HG03575 (cell line): ENCODE measurements around the gene RASGRF1.
"Not testable (repeated sequence)": the region's sequence is repeated elsewhere in the genome, so short reads cannot be mapped to it uniquely, and the experiment has no call there.

Experiments used
- ATAC-seq: cut with Tn5 transposase; IDR thresholded peaks from one replicate; pipeline ENCODE4 v1.9.1; 2021; ENCODE audit not compliant: unreplicated experiment, insufficient number of reproducible peaks, low FRiP score; ENCODE audit errors: extremely low read depth

The RASGRF1 gene

DNA sequence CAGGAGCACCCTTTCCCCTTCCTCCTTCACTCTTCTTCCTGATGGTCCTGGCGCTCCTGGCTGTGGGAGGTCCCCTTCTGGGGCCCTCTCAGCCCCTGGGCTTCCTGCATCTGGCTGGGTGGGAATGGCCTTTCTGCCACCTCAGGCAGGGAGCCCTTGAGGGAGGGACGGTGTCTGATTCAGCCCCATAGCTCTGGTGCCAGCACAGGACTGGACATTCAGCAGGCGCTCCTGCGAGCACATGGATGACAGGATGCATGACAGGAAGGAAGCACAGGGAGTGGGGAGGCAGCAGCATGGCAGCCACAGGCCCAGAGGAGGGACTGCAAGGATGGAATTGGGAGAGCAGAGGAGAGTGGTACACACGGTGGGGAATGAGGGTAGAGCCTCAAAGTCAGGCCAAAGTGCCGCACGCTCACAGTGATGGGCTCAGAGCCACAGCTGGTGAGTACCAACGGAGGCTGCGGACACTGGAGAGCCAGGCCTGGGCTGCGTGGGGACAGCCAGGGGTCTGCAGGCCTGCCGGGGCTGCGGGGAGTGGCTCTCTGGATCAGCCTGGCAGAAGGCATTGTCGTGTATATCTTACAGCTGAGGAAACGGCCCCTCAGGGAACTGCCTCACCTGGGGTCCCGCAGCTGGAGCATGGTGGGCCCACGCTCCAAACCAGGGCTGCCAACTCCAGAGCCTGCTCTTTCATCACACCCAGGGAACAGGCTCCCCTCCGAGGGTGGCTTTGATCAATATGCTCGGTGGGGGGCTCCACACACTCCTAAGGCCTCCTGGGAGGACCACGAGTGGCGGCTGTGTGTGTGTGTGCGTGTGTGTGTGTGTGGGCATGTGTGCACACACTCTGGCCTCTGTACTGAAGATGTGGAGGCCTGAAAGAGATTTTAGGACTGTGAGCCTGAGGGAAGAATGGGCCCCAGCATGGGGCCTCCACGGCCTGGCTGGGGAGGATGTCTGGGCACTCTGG is 94.4 kb downstream of the RASGRF1 start:
- no peak for ATAC-seq

DNA sequence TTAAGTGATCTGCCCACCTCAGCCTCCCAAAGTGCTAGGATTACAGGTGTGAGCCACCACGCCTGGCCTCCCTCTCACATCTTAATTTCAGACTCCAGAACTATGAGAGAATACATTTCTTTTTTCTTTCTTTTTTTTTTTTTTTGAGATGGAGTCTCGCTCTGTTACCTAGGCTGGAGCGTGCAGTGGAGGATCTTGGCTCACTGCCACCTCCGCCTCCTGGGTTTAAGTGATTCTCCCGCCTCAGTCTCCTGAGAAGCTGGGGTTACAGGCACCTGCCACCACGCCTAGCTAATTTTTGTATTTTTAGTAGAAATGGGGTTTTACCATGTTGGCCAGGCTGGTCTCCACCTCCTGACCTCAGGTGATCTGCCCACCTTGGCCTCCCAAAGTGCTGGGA is 95.4 kb downstream of the RASGRF1 start:
- ATAC-seq = not testable (repeated sequence)

DNA sequence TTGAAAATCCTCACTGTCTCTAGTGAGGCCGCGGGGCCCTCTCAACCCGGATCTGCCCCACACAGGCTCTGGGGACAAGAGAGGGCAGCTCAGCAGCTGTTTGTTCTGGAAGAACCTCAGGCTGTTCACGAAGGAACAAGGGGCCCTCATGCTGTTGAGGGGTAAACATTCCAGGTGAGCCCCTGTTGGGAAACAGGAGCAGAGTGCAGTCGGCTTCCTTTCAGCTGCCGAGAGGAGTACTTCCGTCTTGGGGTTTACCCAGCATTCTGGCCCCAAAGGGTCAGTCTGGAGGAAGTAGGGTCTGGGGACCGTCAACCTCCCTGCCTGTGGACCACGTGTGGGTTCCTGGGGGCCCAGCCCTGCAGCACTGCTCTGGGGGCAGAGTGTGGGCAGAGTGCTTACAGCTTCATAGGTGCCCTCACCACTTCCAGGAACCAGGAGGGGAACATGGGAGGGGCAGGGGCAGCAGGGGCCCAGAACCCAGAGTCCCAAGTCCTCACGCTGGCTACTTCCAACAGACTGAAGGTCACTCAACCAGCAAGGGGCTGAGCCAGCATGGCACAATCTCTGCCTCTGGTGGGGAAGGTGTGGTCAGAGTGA is 96.5 kb downstream of the RASGRF1 start:
- ATAC-seq = no peak

DNA sequence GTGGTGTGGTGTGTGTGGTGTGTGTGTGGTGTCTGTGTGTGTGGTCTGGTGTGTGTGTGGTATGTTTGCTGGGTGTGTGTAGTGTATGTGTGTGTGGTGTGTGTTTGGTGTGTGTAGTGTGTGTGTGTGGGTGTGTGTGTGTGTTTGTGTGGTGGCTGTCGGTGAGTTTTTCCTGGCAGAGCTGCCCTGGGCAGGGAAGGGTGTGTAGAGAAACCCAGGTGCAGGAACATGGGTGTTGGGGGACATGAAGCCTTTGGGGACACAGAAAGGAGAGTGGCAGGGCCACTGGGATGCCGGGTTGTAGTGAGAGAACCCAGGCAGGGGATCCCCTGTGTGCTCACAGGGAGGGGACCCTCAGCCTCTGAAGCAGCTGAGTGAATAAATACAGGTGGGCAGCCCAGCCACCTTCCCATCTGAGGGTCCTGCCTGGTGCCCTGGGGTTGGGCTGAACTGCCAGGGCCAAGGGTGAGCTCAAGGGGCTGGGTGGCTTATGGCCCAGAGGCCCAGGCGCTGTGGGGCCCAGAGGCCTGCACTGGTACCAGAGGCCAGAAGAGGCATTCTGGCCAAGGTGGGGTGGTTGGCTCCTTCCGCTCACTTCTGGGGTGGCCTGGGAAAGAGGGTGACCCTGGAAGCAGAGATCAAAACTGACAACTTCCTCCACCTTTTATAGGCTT is 97.2 kb downstream of the RASGRF1 start:
- ATAC-seq = no peak

DNA sequence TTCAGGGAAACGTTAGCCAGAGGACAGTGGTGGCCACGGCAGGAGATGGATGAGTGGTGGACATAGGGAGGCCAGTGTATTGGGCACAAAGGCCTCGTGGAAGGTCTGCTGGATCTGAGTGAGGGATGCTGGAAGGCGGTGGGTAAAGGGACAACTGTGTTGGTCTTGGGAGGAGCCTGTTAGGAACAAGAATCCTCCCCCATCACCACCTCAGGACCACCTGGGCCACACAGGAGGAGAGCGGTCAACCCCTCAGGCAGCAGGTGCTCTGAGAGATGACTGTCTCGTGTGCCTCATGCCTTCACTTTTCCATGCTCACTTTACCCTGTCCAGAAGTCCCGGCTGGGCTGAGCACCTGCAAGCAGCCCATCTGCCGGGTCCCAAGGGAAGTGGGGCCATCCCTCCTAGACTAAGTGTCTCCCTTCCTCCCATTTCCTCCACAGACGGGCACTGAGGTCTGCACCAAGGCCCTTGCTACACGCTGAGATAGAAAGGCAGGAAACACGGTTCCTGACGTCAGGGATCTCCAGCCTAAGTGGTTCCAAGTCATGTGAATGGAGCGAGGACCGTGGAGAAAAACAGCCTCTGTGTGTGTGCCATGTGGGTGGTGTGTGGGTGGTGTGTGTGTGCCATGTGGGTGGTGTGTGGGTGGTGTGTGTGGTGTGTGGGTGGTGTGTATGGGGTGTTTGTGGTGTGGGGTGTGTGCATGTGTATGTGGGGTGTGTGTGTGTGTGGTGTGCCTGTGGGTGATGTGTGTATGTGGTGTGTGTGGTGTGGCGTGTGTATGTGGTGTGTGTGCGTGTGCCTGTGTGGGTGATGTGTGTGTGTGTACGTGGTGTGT is 97.9 kb downstream of the RASGRF1 start:
- ATAC-seq = no peak

DNA sequence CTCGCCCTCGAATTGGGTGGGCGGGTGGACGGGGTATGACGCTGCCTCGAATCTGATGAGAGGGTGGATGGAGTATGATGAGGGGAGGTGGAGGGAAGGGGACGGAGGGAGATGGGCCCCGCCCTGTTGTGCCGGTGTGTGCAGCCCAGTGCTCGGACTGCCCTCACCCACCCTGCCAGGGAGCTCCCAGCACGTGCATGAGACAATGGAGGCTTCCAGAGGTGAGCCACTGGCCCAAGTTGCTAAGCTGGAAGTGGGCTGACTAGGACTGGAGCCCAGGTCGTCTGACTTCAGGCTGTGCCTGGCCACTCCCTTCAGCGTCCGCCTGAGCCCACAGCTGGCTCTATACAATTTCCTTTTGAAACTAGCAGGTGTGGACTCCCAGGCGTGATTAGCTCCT is 98.7 kb downstream of the RASGRF1 start:
- no peak for ATAC-seq

DNA sequence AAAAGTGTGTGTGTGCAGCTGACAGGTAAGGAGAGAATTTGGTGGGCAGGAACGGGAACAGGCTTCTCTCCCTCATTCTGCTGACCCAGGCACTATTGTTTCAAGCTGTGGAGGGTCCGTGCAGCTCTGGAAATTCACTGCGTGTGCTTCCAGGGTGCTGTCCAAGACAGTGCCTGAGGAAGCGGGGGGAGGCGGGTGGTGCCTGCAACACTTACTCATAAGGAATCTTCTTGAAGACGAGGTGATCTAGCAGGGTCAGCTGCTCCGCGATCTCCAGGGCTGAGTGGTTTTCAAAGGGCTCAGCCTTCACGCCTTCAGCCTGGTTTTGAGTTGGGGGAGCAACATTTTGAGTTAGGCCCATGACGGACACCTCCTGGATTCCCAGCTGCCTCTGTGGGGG is 99.1 kb downstream of the RASGRF1 start:
- ATAC-seq = no peak

DNA sequence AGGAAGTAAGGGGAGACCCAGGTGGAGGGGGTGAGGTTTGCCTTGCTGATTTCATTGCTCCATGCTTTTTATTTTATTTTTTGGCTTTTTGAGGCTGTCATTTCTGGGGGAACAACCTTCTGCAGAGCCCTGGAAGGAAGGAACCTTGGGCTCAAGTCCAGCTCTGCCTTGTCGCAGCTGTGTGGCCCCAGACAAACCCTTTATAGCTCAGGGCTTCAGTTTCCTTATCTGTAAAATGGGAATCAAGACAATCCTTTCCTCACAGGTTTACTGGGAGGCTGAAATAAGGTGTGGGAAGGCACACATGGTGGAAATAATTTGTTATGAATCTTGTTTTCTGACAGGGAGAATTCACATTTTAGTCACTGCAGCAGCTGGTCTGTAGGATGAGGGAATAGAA is 100.3 kb downstream of the RASGRF1 start:
- ATAC-seq = no peak

DNA sequence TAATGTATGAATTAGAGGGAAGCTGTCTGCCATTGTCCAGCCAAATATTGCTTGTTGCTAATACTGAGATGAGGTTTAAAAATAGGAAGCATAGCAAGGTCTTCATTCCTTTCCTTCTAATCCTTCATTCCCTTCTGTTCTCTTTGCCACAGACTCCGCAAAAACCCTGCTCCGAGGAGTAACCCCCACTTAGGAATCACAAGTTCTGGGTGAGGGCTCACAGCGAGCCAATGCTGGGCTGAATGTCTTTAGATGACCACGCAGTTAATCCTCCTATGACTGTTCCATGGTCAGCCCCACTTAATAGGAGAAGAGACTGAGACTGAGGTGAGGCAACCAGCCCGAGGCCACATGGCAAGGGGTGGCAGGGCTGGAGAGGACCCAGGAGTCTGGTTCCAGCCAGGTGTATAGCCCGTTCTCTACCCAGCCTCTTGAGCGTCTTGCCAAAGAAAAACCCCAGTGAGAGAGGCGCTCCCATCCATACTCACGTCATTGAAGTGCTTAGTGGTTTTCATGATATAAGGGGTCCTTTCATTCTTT is 100.8 kb downstream of the RASGRF1 start:
- ATAC-seq = no peak

DNA sequence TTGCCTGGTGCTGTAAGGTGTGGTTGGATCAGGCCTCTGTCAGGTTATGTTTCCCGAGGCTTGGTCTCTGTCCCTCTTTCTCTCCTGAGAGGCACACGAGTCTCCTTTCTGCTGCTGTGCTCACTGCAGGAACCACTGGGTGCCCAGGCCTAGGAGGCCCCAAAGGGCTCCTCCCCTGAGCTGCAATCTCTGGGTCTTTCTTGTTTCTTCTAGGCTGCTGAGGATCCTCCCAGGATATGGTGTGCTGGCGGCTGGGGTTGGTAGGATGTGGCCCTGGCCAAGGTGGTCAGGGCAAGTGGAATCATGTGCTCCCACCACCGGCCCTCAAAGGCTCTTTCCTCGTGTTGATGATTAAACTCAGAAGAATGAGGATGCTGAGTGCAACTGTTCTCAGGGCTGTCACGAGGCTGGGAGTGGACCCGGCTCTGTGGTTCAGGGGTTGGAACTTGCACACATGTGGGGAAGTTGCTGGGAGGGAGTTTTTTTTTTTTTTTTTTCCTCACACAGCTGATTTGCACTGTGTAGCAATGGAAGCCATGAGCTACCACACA is 102.1 kb downstream of the RASGRF1 start:
- ATAC-seq = no peak

DNA sequence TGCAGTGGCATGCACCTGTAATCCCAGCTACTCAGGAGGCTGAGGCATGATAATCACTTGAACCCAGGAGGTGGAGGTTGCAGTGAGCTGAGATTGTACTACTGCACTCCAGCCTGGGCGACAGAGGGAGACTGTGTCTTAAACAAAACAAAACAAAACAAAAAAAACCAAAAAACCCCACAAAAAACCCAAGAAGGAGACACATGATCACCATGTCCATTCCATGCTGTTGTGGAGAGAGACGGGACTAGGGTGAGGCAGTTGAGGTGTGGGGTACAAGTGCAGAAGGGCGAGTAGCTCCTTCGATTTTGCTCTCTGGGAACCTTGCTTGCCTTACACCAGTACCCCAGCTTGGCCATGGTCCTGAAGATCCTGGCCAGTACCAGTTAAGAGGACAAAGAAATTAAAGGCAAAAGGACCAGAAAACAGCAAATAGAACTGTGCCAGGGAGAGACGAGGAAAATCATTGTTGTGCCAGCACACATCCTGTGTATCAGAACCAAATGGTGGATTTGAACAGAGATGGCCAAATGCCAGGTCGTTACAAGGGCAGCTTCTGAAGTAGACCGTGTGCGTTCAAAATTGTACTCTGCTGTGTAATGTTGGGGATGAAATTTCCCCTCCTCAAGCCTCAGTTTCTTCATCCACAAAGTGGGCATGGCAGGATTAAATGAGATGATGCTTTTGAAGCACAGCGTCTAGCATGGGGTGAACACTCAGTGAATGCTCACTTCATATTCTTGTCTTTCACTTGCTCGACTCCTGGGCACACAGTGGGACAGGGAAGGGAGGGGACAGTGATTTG is 102.8 kb downstream of the RASGRF1 start:
- ATAC-seq = no peak

DNA sequence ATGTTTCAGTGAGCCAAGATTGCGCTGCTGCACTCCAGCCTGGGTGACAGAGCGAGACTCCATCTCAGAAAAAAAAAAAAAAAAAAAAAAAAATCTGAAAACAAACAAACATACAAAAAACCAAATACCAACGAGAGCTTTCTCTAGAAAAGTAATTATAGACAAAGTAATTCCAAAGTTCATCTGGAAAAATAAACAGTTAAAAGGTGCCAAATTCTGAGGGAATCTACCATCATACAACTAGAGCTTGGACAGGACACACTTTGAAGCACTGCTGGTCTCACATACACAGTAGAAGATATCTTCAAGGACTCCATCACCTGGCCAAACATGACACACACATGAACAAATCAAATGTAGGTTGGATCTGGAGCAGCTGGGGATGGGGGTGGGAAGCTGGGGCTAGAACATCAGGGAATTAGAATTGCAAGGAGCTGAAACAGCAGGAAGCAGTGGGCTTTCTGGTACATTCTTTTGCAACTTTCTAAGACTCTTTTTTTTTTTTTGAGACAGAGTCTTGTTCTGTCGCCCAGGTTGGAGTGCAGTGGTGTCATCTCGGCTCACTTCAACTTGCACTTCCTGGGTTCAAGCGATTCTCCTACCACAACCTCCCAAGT is 104.6 kb downstream of the RASGRF1 start:
- no peak for ATAC-seq

DNA sequence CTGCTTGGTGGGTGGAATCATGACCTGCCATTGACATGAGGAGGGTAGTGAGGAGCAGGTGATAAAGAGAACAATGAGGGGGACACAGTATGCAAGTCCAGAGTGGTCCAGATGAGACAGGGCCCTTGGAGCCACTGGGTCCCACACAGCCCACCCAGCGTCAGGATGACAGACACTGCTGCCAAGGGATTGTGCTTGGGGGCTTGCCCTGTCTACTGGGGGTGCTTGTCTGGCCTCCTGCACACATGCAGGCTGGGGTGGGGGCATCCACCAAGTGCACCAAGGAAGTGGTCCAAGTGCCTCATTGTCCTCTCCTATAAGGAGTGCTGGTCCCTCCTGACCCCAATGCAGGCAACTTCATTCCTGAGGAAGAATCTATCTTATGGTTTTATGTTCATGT is 106.5 kb downstream of the RASGRF1 start:
- no peak for ATAC-seq

DNA sequence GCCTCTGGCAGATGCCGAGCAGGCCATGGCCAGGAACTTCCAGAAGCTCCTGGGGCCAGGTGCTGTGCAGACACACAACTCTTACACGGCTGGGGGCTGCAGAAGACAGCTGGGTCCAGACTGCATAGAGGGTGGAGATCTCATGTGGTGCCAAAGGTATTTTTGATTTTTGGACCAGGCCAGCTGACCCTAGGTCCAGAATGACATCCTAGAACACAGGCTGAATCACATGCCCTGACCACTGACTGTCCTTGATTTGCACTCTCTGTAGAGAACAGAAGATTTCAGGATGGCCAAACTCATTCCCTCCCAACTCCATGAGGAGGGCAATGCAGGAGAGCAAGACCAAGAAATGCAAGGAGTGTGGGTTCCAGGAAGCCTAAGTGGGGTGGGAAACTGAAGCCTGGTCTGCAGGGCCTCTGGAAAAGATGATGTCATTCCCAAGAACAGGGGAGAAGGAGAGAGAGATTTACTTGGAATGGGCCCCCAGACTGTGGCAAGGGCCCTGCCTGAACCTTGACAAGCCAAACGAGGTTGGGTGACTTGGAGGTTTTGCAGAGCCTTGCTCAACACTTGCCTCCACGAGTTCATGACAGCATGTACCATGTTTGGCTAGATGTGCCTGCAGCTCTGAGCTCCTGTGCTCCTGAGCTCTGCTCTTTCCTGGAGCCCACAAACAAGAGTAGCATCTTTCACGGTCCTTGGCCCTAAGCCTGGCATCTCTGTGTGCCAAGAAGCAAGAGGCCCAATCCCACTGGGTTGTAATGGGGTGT is 107.2 kb downstream of the RASGRF1 start:
- no peak for ATAC-seq

DNA sequence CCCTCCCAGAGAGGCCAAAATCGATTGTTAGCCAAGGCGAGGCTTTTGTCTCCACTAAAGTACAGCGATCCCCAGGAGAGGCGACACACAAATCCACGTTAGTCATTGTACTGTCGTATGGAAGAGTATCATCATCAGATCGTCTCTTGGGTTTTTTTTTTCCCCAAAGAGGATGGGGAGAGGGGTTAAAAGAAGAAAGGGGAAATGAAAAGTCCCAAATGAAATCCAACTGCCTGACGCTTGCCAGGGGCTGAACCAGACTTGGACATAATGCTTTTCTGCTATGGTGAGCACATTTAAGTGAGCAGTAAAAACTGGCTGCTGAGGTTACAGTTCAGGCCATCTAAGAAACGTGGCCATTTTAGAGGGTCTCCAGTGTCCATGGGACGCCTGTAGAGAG is 107.8 kb downstream of the RASGRF1 start:
- ATAC-seq = no peak

DNA sequence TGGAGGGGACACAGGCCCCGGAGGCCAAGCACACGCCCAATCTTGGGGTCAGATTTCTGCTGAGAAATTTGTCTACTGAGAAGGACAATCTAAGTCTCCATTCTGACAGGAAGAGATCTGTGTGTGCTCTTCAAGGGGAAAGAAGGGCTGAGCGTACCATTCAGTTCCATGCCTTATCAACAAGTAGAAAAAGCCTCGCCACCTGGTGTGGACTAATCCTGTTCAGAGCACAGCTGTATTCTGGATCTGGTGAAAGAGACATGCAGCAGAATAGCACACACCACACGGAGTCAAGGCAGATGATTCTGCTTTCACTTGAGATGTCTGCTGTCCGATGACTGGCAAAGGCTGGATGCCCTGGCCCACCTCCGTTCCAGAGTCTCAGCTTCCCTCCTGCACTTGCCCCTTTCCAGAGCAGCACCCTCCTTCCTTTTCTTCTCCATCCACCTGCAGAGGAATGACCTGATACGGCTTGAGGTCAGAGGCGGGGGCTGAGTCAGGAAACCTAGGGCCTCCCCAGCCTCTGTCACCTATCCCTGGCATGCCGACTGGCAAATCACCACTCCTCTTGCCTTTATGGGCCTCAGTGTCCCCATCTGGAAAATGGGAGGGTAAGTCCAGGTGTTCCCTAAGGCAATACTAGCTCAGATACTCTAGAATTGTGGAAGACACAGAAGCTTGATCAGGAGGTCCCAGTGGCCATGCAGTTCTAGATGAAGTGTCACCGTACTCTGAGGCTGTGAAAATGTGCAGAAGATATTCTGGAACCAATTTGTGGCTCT is 108.9 kb downstream of the RASGRF1 start:
- no peak for ATAC-seq
